ENCODE data around the gene PHF21A. TPM values are rescaled to one million over a fixed set of nuclear protein-coding genes. Genes with fewer than 3 reads are reported as not detected.

The PHF21A gene
- total and polyA plus RNA-seq, 2 donors (not counting 3 experiments of a cell fraction or from before 2014, with no cell fraction given), result 14.1 to 30.5 TPM

DNA sequence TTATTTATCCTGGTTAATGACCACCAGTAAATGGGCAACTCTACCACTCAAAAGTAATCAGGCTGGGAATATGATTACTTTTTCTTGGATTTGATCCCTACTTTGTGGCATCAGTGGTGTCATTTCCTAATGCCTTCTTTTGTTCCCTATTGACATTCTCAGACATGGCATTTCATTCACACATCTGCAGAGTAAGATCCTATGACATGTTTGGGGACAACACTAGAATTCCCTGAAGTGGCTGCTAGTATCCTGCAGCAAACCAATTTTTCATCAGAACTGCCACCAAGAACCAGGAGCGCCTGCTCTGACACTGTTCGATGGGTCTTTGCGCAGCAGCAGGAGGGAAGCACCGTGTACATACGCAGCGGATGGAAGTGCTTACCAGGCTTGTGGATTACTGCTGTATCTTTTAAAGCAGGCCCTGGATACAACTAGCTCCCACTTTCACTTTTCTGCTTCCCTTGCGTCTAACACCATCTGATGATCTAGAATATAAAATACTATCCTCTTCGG, 101.1 kb downstream of the PHF21A start:
- Histone ChIP-seq H4K20me1 (replicated peaks; ENCODE audit: control insufficient read depth, extremely low read depth, insufficient read depth, low read length) (no peaks in the 10 kb centered on the region), H3K4me1 (ENCODE audit: control insufficient read depth, extremely low read depth, insufficient read depth, low read length) (no peaks in the 10 kb centered on the region), H3K9ac (replicated peaks; ENCODE audit: extremely low read depth, insufficient read depth, low read length) (no peak overlapping the region), H2AFZ (ENCODE audit: low read depth, low read length) (no peak overlapping the region), H3K4me2 (ENCODE audit: insufficient read depth, low read length) (no peak overlapping the region), H3K9me3 (replicated peaks; ENCODE audit: control insufficient read depth, insufficient read depth, low read length) (no peaks in the 10 kb centered on the region), H3K36me3 (ENCODE audit: control insufficient read depth in 2 of 2, extremely low read depth in 1 of 2, insufficient read depth in 2 of 2, low read length in 2 of 2) (no peaks in the 10 kb centered on the region), H3K27me3 (ENCODE audit: control insufficient read depth in 2 of 2, insufficient read depth in 2 of 2, low read length in 2 of 2) (no peaks in the 10 kb centered on the region), H3K4me3 (replicated peaks in 1 of 3; ENCODE audit: insufficient read depth in 1 of 3, low read depth in 1 of 3, low read length in 3 of 3) (no peak overlapping the region), H3K27ac (ENCODE audit: insufficient read depth, low read depth, low read length) (no peak overlapping the region), H3K79me2 (ENCODE audit: control insufficient read depth, insufficient read depth, low read length) (no peaks in the 10 kb centered on the region), H3K9me1 (replicated peaks; ENCODE audit: control insufficient read depth, extremely low read depth, insufficient read depth, low read length) (no peaks in the 10 kb centered on the region)
- intact Hi-C loops (cut with micrococcal nuclease) (no loop called here), dilution Hi-C loops (cut with MboI; ENCODE audit: extremely low pct_ligation_motif_present, low sequenced_read_pairs) (no loop called here)
- DNase-seq (ENCODE audit: low read depth, low spot score) (no peak), FAIRE-seq (no peak)
- BruUV-seq (replicated peaks), result no TSS peak
- ChIA-PET POLR2A (no interaction called here), CTCF (interaction anchor here (1.6 kb wide), 1 partner anchor 13 kb away, joined by 7 read pairs; no protein-coding TSS in a partner anchor)
- TF ChIP-seq EZH2 (IDR thresholded peaks at IDR 0.05; ENCODE audit: borderline replicate concordance, low read depth, low read length, severe bottlenecking), result no peak
- TF ChIP-seq POLR2A (IDR thresholded peaks at IDR 0.05; ENCODE audit: low read depth, low read length), result no peak
- TF ChIP-seq MYC (IDR thresholded peaks at IDR 0.05; ENCODE audit: low read depth, low read length), result no peak

DNA sequence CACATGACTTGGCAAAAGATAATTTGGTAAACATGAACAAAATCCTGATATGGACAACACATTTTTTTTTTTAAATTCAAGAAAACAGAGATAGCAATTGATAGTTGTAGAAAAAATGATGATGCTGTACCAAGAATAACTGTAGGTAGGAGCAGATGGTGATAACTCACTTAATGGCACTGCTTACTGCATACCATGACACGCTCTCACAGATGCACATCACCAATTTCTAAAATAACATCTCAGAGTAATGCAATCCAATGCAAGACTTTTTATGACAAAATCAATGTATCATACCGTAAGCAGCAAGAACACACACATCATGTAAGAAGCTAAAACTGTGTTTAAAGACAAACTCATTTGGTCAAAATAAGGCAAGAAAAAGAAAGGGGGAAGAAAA, 102.6 kb downstream of the PHF21A start:
- no peak overlapping the region for H3K4me2 ChIP-seq (ENCODE audit: insufficient read depth, low read length)
- FAIRE-seq, result no peak
- no peaks in the 10 kb centered on the region for H3K27me3 ChIP-seq (ENCODE audit: control insufficient read depth in 2 of 2, insufficient read depth in 2 of 2, low read length in 2 of 2)
- H4K20me1 ChIP-seq (replicated peaks; ENCODE audit: control insufficient read depth, extremely low read depth, insufficient read depth, low read length), result no peaks in the 10 kb centered on the region
- no peaks in the 10 kb centered on the region for H3K9me1 ChIP-seq (replicated peaks; ENCODE audit: control insufficient read depth, extremely low read depth, insufficient read depth, low read length)
- CTCF ChIA-PET, result interaction anchor here (1.0 to 5.1 kb wide), 4 partner anchors 10 to 54 kb away, joined by 3 to 28 read pairs (median 4); no protein-coding TSS in a partner anchor
- H3K36me3 ChIP-seq (ENCODE audit: control insufficient read depth in 2 of 2, extremely low read depth in 1 of 2, insufficient read depth in 2 of 2, low read length in 2 of 2), result no peaks in the 10 kb centered on the region
- POLR2A ChIA-PET, result no interaction called here
- no peak overlapping the region for H3K9ac ChIP-seq (replicated peaks; ENCODE audit: extremely low read depth, insufficient read depth, low read length)
- H3K27ac ChIP-seq (ENCODE audit: insufficient read depth, low read depth, low read length), result no peak overlapping the region
- DNase-seq (ENCODE audit: low read depth, low spot score), result no peak
- intact Hi-C loops (cut with micrococcal nuclease) (no loop called here), dilution Hi-C loops (cut with MboI; ENCODE audit: extremely low pct_ligation_motif_present, low sequenced_read_pairs) (no loop called here)
- H3K4me1 ChIP-seq (ENCODE audit: control insufficient read depth, extremely low read depth, insufficient read depth, low read length), result no peaks in the 10 kb centered on the region
- BruUV-seq (replicated peaks), result no TSS peak
- H2AFZ ChIP-seq (ENCODE audit: low read depth, low read length), result no peak overlapping the region
- H3K4me3 ChIP-seq (replicated peaks in 1 of 3; ENCODE audit: insufficient read depth in 1 of 3, low read depth in 1 of 3, low read length in 3 of 3), result no peak overlapping the region
- H3K9me3 ChIP-seq (replicated peaks; ENCODE audit: control insufficient read depth, insufficient read depth, low read length), result no peaks in the 10 kb centered on the region
- no peaks in the 10 kb centered on the region for H3K79me2 ChIP-seq (ENCODE audit: control insufficient read depth, insufficient read depth, low read length)
- TF ChIP-seq GATA2 (IDR thresholded peaks at IDR 0.05; ENCODE audit: insufficient read depth, insufficient read length, low read depth, low read length), result no peak
- no peak for TF ChIP-seq MYC (IDR thresholded peaks at IDR 0.05; ENCODE audit: low read depth, low read length)
- TF ChIP-seq POLR2AphosphoS5 (IDR thresholded peaks at IDR 0.05; ENCODE audit: insufficient read depth, low read depth, low read length), result no peak
- no peak for TF ChIP-seq EZH2 (IDR thresholded peaks at IDR 0.05; ENCODE audit: borderline replicate concordance, low read depth, low read length, severe bottlenecking)
- no peak for TF ChIP-seq FOS (IDR thresholded peaks at IDR 0.05; ENCODE audit: borderline replicate concordance, insufficient read depth, low read length)
- TF ChIP-seq, protein P1, sequence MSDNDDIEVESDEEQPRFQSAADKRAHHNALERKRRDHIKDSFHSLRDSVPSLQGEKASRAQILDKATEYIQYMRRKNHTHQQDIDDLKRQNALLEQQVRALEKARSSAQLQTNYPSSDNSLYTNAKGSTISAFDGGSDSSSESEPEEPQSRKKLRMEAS (IDR thresholded peaks at IDR 0.05; ENCODE audit: insufficient read depth, insufficient read length), result no peak
- TF ChIP-seq, protein P2, sequence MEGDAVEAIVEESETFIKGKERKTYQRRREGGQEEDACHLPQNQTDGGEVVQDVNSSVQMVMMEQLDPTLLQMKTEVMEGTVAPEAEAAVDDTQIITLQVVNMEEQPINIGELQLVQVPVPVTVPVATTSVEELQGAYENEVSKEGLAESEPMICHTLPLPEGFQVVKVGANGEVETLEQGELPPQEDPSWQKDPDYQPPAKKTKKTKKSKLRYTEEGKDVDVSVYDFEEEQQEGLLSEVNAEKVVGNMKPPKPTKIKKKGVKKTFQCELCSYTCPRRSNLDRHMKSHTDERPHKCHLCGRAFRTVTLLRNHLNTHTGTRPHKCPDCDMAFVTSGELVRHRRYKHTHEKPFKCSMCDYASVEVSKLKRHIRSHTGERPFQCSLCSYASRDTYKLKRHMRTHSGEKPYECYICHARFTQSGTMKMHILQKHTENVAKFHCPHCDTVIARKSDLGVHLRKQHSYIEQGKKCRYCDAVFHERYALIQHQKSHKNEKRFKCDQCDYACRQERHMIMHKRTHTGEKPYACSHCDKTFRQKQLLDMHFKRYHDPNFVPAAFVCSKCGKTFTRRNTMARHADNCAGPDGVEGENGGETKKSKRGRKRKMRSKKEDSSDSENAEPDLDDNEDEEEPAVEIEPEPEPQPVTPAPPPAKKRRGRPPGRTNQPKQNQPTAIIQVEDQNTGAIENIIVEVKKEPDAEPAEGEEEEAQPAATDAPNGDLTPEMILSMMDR (IDR thresholded peaks at IDR 0.05; ENCODE audit: extremely low read depth in 1 of 2, insufficient read depth in 1 of 2, low read depth in 1 of 2, low read length in 2 of 2), result no peak
- TF ChIP-seq POLR2A (IDR thresholded peaks at IDR 0.05; ENCODE audit: low read depth, low read length), result no peak
- no peak for TF ChIP-seq JUN (IDR thresholded peaks at IDR 0.05; ENCODE audit: borderline replicate concordance, insufficient read depth, insufficient read length, low read depth)

Measured in endothelial cell of umbilical vein (primary cell).